Naive B cell (primary cell): ENCODE measurements around the gene MRPL42. TPM values are rescaled to one million over a fixed set of nuclear protein-coding genes. Genes with fewer than 3 reads are reported as not detected.
"Not testable (repeated sequence)": the region's sequence is repeated elsewhere in the genome, so short reads cannot be mapped to it uniquely, and the experiment has no call there.

Experiments
- ATAC-seq, 2 donors: fragments of 150-1000 bp; cut with Tn5 transposase; 2 replicates each; pipeline ENCODE4 v1.10.0; 2021; ENCODE audit warnings: low read depth in 2 of 2, mild to moderate bottlenecking in 2 of 2, moderate library complexity in 2 of 2
- DNase-seq: peaks from one replicate; pipeline ENCODE4 v3.0.0; 2022
- H3K27ac Mint-ChIP-seq, 6 donors: one replicate each; pipeline ENCODE4 v1.8.0; 2020 to 2022; ENCODE audit warnings: mild to moderate bottlenecking in 6 of 6, mixed read lengths in 6 of 6, moderate library complexity in 5 of 6, inconsistent platforms in 2 of 6
- H3K27me3 Mint-ChIP-seq, 3 donors: one replicate each; pipeline ENCODE4 v1.8.0; 2021 to 2022; ENCODE audit warnings: mixed read lengths in 3 of 3, mild to moderate bottlenecking in 1 of 3
- H3K36me3 Mint-ChIP-seq, 2 donors: one replicate each; pipeline ENCODE4 v1.8.0; 2020 to 2022; ENCODE audit warnings: mixed read lengths in 2 of 2, inconsistent platforms in 1 of 2, mild to moderate bottlenecking in 1 of 2
- H3K4me1 Mint-ChIP-seq, 3 donors: one replicate each; pipeline ENCODE4 v1.8.0; 2020 to 2022; ENCODE audit warnings: mixed read lengths in 3 of 3, inconsistent platforms in 1 of 3, mild to moderate bottlenecking in 1 of 3, moderate library complexity in 1 of 3
- H3K4me3 Mint-ChIP-seq, 8 donors: one replicate each; pipeline ENCODE4 v1.8.0; 2020 to 2022; ENCODE audit warnings: mild to moderate bottlenecking in 8 of 8, mixed read lengths in 8 of 8, moderate library complexity in 8 of 8, inconsistent platforms in 2 of 8
- H3K9me3 Mint-ChIP-seq, 7 donors: one replicate each; pipeline ENCODE4 v1.8.0; 2020 to 2022; ENCODE audit warnings: mixed read lengths in 7 of 7, mild to moderate bottlenecking in 5 of 7, inconsistent platforms in 2 of 7, moderate library complexity in 1 of 7
- polyA plus RNA-seq, 6 donors: library from polyadenylated mRNA; unstranded; fragments of 300-500 nt; fragmentation: Illumina TruSeq; gene quantifications; one replicate each; pipeline ENCODE4 v1.2.3, GENCODE V29; 2021; ENCODE audit warnings: low read depth in 6 of 6

Gene MRPL42
- polyA plus RNA-seq, 6 donors from 2014 or later: 80.8 to 98.2 (median 87.9) TPM

- Mint-ChIP-seq H3K4me1 (peaks cover 0 to 5% (median 0%) of the 10 kb centered on the region in 3 donors), H3K27ac (no peak overlapping the region), H3K27me3 (peaks cover 0 to 10% (median 0%) of the 10 kb centered on the region in 3 donors), H3K9me3 (peaks cover 0 to 4% (median 0%) of the 10 kb centered on the region in 7 donors), H3K36me3 (no peaks in the 10 kb centered on the region), H3K4me3 (peak overlapping the region in 1 of 8 donors; percentile 64)
- no peak for ATAC-seq
- DNase-seq: no peak
Measured at GRCh38 chr12:93550748-93551611, 83.7 kb downstream of the MRPL42 start.

GRCh38 chr12:93552427-93552826 is 85.1 kb downstream of the MRPL42 start:
- ATAC-seq: no peak
- H3K27ac Mint-ChIP-seq: no peak overlapping the region
- peaks cover 0 to 5% (median 0%) of the 10 kb centered on the region in 3 donors for H3K4me1 Mint-ChIP-seq
- H3K4me3 Mint-ChIP-seq: no peak overlapping the region
- peaks cover 0 to 5% (median 0%) of the 10 kb centered on the region in 7 donors for H3K9me3 Mint-ChIP-seq
- DNase-seq: no peak
- peaks cover 0 to 10% (median 0%) of the 10 kb centered on the region in 3 donors for H3K27me3 Mint-ChIP-seq
- H3K36me3 Mint-ChIP-seq: no peaks in the 10 kb centered on the region

DNA sequence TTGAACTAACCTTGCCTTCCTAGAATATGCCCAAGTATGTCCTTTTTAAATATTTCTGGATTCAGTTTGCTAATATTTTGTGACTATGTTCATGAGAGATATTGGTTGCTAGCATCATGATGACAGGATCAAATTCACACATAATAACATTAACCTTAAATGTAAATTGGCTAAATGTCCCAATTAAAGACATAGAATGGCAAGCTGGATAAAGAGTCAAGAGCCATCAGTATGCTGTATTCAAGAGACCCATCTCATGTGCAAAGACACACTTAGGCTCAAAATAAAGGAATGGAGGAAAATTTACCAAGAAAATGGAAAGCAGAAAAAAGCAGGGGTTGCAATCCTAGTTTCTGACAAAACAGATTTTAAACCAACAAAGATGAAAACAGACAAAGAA is 90.6 kb downstream of the MRPL42 start:
- H3K4me3 Mint-ChIP-seq, H3K27ac Mint-ChIP-seq, ATAC-seq, H3K4me1 Mint-ChIP-seq, DNase-seq: not testable (repeated sequence)
- Mint-ChIP-seq H3K36me3 (peaks cover 7 to 16% of the 10 kb centered on the region in 2 donors), H3K27me3 (peaks cover 0 to 13% (median 0%) of the 10 kb centered on the region in 3 donors), H3K9me3 (peaks cover 5 to 34% (median 16%) of the 10 kb centered on the region in 7 donors)

DNA sequence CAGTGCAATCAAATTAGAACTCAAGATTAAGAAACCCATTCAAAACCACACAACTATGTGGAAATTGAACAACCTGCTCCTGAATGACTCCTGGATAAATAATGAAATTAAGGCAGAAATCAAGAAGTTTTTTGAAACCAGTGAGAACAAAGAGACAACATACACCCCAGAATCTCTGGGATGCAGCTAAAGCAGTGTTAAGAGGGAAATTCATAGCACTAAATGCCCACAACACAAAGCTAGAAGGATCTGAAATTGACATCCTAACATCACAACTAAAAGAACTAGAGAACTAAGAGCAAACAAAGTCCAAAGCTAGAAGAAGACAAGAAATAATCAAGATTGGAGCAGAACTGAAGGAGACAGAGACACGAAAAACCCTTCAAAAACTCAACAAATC is 91.4 kb downstream of the MRPL42 start:
- H3K4me3 Mint-ChIP-seq, H3K4me1 Mint-ChIP-seq, ATAC-seq, H3K27ac Mint-ChIP-seq, DNase-seq: not testable (repeated sequence)
- H3K27me3 Mint-ChIP-seq: peaks cover 0 to 13% (median 0%) of the 10 kb centered on the region in 3 donors
- H3K36me3 Mint-ChIP-seq: peaks cover 7 to 16% of the 10 kb centered on the region in 2 donors
- peaks cover 5 to 32% (median 16%) of the 10 kb centered on the region in 7 donors for H3K9me3 Mint-ChIP-seq

GRCh38 chr12:93563807-93564538 is 96.7 kb downstream of the MRPL42 start:
- H3K27me3 Mint-ChIP-seq: peaks cover 11 to 31% (median 23%) of the 10 kb centered on the region in 3 donors
- H3K9me3 Mint-ChIP-seq: peaks cover 0 to 19% (median 8%) of the 10 kb centered on the region in 7 donors
- peaks cover under 1 to 3% of the 10 kb centered on the region in 2 donors for H3K36me3 Mint-ChIP-seq
- DNase-seq: no peak
- ATAC-seq: no peak
- H3K27ac Mint-ChIP-seq: peak overlapping the region in 1 of 6 donors; percentile 35
- no peaks in the 10 kb centered on the region for H3K4me1 Mint-ChIP-seq
- H3K4me3 Mint-ChIP-seq: no peak overlapping the region

GRCh38 chr12:93565760-93566159 is 98.4 kb downstream of the MRPL42 start:
- ATAC-seq: no peak

More at GRCh38 chr12:93565760-93566159, 98.4 kb downstream of the MRPL42 start:
- peaks cover 0 to 3% (median 0%) of the 10 kb centered on the region in 3 donors for H3K4me1 Mint-ChIP-seq
- peaks cover 19 to 23% (median 23%) of the 10 kb centered on the region in 3 donors for H3K27me3 Mint-ChIP-seq
- H3K9me3 Mint-ChIP-seq: peaks cover 0 to 6% (median 0%) of the 10 kb centered on the region in 7 donors
- H3K4me3 Mint-ChIP-seq: no peak overlapping the region
- no peak for DNase-seq
- no peaks in the 10 kb centered on the region for H3K36me3 Mint-ChIP-seq
- no peak overlapping the region for H3K27ac Mint-ChIP-seq

Other genes starting within 250 kb of the MRPL42 start
- 10 to 100 TPM; 50.4 to 81.1 (median 70.4) TPM for gene NUDT4, start 89.6 kb upstream of the MRPL42 start, polyA plus RNA-seq
- 100 to 1,000 TPM; 152 to 210 (median 157) TPM for gene UBE2N, start 25.6 kb upstream of the MRPL42 start, polyA plus RNA-seq
- under 1 TPM in 1 of 6 donors, not detected in 5; 0.55 TPM for gene SOCS2, start 105.2 kb downstream of the MRPL42 start, polyA plus RNA-seq
- gene CRADD, start 209.9 kb downstream of the MRPL42 start, polyA plus RNA-seq: 10 to 100 TPM; 11.1 to 21.1 (median 11.1) TPM